Posterior vena cava (tissue), 2 donors: ENCODE data around the gene WDR83. TPM values are rescaled to one million over a fixed set of nuclear protein-coding genes. Genes with fewer than 3 reads are reported as not detected.
"Not testable (repeated sequence)": the region's sequence is repeated elsewhere in the genome, so short reads cannot be mapped to it uniquely, and the experiment has no call there.

Experiments
- DNase-seq: peaks from one replicate; pipeline ENCODE4 v3.0.0-alpha.2; 2020; ENCODE audit warnings: low spot score
- intact Hi-C, 2 donors: fragments of 100-400 bp; cut with DNase I; formaldehyde crosslinking; loops; one replicate each; pipeline versions ENCODE4 v1.14.1 to v1.14.2; 2022 to 2023
- long read RNA-seq, 2 donors: library from polyadenylated mRNA; unstranded; transcript quantifications; one replicate each; pipeline ENCODE4 v2.0.0, GENCODE V29; 2020 to 2021
- total RNA-seq, 2 donors: library from RNA; stranded (reverse); fragmentation: NEBNext Ultra II Directional; extraction: Animal tissue kit (Norgen Biotek cat#: 25700); gene quantifications; one replicate each; pipeline ENCODE4 v1.2.1, GENCODE V29; 2021
- donor health status: DM: yes; HTN: yes; CAD: no.
- donor health status: DM: yes; HTN: yes; CAD: no.

Gene WDR83
- total RNA-seq: 1 to 10 TPM; 6.7 to 6.9 TPM
- long read RNA-seq, donor 1, partial matches to known transcripts: 3 of 6 reads
- long read RNA-seq, donor 1, other reads (novel, unspliced or antisense): 2 of 6 reads
- long read RNA-seq, donor 2, transcript WDR83-201 (11 exons, 1,457 nt): major isoform, 11 of 26 reads
- long read RNA-seq, donor 2, partial matches to known transcripts: 10 of 26 reads
- long read RNA-seq, donor 2, other reads (novel, unspliced or antisense): 1 of 26 reads

GRCh38 chr19:12666265-12667048, at the start of gene WDR83, which contains the start of gene MAN2B1:
Gene WDR83, plus strand, starts transcription at chr19:12666807. Its CDS starts 2,984 bp downstream, at chr19:12669791.
Gene MAN2B1, minus strand, starts transcription at chr19:12666742. Its CDS starts 41 bp downstream, at chr19:12666701.
- intact Hi-C loops: no loop called here
- DNase-seq: peak; percentile 90

GRCh38 chr19:12617646-12618045, 49.0 kb upstream of the WDR83 start:
- DNase-seq: no peak
- intact Hi-C loops: no loop called here

GRCh38 chr19:12621253-12622024, 45.2 kb upstream of the WDR83 start:
- intact Hi-C loops, DNase-seq: not testable (repeated sequence)

- DNase-seq: no peak
- intact Hi-C loops: loop anchor here in 1 of 2 donors (1.0 kb wide), 1 partner anchor 27 kb away; no protein-coding TSS in a partner anchor
These were observed 43.1 kb upstream of the WDR83 start for GRCh38 chr19:12623361-12624031.

GRCh38 chr19:12626958-12627357, 39.6 kb upstream of the WDR83 start:
- no peak for DNase-seq
- intact Hi-C loops: no loop called here

- DNase-seq: no peak
- intact Hi-C loops: no loop called here
These were observed 38.3 kb upstream of the WDR83 start for GRCh38 chr19:12628040-12629022.

GRCh38 chr19:12629215-12629614, 37.4 kb upstream of the WDR83 start:
- intact Hi-C loops: no loop called here
- no peak for DNase-seq

GRCh38 chr19:12636631-12637030, 30.0 kb upstream of the WDR83 start:
- no peak for DNase-seq
- intact Hi-C loops: no loop called here

- DNase-seq: no peak
- intact Hi-C loops: no loop called here
These were observed 27.9 kb upstream of the WDR83 start for GRCh38 chr19:12638611-12639182.

GRCh38 chr19:12639901-12640613, 26.6 kb upstream of the WDR83 start:
- intact Hi-C loops: no loop called here
- peak; percentile 95 for DNase-seq

GRCh38 chr19:12641456-12641855, 25.2 kb upstream of the WDR83 start:
- intact Hi-C loops: no loop called here
- no peak for DNase-seq

GRCh38 chr19:12642506-12642905, 24.1 kb upstream of the WDR83 start:
- no peak for DNase-seq
- intact Hi-C loops: no loop called here

- DNase-seq, intact Hi-C loops: not testable (repeated sequence)
These were observed 22.9 kb upstream of the WDR83 start for GRCh38 chr19:12643716-12644115.

GRCh38 chr19:12646551-12646950, 20.1 kb upstream of the WDR83 start:
- intact Hi-C loops: no loop called here
- no peak for DNase-seq

GRCh38 chr19:12647047-12647446, 19.6 kb upstream of the WDR83 start:
- DNase-seq: no peak
- intact Hi-C loops: no loop called here

GRCh38 chr19:12647490-12648071, 19.0 kb upstream of the WDR83 start:
- intact Hi-C loops: no loop called here
- peak; percentile 92 for DNase-seq

- no peak for DNase-seq
- intact Hi-C loops: no loop called here
These were observed 18.5 kb upstream of the WDR83 start for GRCh38 chr19:12648088-12648487.
